ENCODE data around the gene SAP25.

DNA sequence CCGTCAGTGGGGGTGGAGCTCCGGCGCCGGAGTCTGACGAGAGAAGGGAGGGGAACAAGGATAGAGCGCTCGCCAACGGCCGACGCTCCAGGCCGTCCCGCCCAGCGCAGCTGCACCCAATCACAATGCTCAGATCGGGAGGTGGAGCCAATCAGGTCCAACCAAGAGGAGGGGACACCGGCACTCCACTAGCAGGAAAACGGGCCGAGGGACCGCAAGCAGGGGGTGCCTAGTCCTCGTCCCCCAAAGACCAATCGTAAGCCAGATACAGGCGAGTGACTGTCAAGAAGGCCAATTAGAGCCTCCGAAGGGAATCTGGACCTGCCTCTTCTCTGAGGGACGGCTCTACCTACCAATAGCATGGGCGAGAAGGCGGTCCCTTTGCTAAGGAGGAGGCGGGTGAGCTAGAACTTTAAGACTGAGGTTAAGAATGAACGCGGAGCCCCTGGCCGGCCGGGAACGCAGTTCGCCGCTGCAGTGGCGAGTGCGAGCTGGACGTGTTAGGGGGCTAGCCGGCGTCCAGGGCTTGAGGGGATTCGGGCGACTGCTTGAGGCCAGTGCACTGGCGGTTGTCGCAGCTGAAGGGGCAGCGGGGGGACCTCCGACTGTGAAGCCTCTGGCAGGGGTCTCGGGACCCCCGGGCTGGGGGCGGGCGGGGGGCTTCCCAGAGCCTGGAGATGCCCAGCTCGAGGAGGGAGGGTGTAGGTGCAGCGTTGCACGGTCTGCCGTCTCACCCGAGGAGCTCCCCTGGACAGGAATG is 12.7 kb upstream of the SAP25 start, which contains the start of gene FBXO24:
- no peak for TF ChIP-seq EZH2 (IDR thresholded peaks at IDR 0.05; ENCODE audit: insufficient read depth, poor library complexity, severe bottlenecking)
- no peak for TF ChIP-seq EZH2phosphoT487 (IDR thresholded peaks at IDR 0.05; ENCODE audit: insufficient read depth, low read depth)
